Peyer's patch (tissue), 4 donors: ENCODE results near the gene CXXC4.

Experiments used
- POLR2A ChIP-seq, 2 donors: fragments of 450-650 bp; IDR thresholded peaks; one replicate each; pipeline ENCODE4 v1.5.1; 2017; ENCODE audit warnings: antibody characterized with exemption in 2 of 2, mild to moderate bottlenecking in 2 of 2, moderate library complexity in 2 of 2
- TF ChIP-seq, protein P1 (sequence below), 6 experiments: fragments of 450-650 bp in 4 of 6; fragments of 200-600 bp in 2 of 6; sonication (generic) in 1 of 6; IDR thresholded peaks; one replicate each; pipeline ENCODE4 v1.5.1; 2017 to 2019; ENCODE audit warnings: antibody characterized with exemption in 6 of 6, mild to moderate bottlenecking in 3 of 6, moderate library complexity in 1 of 6

DNA sequence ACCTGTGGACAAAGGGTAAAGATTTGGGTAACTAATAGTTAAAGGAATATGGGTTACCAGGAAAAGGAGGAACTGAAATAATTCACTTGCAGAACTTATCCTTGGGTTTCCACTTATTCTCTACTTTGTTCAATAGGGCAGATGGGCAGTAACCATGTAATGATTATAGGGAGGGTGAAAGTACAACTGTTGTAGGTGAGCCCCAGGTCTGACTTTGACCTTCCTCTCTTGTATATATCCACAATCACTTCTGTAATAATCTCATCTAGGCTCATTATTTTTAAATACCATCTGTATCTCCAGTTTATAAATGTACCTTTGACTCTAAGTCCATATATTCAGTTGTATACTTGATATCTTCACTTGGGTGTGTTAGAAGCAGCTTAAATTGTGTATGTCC is 32.1 kb downstream of the CXXC4 start:
- TF ChIP-seq, protein P1, sequence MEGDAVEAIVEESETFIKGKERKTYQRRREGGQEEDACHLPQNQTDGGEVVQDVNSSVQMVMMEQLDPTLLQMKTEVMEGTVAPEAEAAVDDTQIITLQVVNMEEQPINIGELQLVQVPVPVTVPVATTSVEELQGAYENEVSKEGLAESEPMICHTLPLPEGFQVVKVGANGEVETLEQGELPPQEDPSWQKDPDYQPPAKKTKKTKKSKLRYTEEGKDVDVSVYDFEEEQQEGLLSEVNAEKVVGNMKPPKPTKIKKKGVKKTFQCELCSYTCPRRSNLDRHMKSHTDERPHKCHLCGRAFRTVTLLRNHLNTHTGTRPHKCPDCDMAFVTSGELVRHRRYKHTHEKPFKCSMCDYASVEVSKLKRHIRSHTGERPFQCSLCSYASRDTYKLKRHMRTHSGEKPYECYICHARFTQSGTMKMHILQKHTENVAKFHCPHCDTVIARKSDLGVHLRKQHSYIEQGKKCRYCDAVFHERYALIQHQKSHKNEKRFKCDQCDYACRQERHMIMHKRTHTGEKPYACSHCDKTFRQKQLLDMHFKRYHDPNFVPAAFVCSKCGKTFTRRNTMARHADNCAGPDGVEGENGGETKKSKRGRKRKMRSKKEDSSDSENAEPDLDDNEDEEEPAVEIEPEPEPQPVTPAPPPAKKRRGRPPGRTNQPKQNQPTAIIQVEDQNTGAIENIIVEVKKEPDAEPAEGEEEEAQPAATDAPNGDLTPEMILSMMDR (IDR thresholded peaks at IDR 0.05), result no peak
- no peak for TF ChIP-seq POLR2A (IDR thresholded peaks at IDR 0.05)
